IMR-90 (cell line): Measurements from ENCODE around the gene DRAP1. TPM values are rescaled to one million over a fixed set of nuclear protein-coding genes. Genes with fewer than 3 reads are reported as not detected.

Experiments
- ATAC-seq: fragments of 200-7000 bp; cut with Tn5 transposase; 2 replicates; pipeline ENCODE4 v1.9.1; 2020; ENCODE audit warnings: low read depth, mild to moderate bottlenecking, moderate library complexity
- BruUV-seq: library from RNA; stranded (reverse); fragments of 400-500 nt; replicated peaks from 2 replicates; lab custom pipeline; 2021; lab: Mats Ljungman, UMichigan
- CTCF ChIA-PET: fragments of 300-600 bp; formaldehyde crosslinking; extraction: SDS; loops from one replicate; lab custom pipeline; 2021; ENCODE audit warnings: antibody characterized with exemption; lab: Yijun Ruan, JAX
- POLR2A ChIA-PET: fragments of 300-600 bp; sonication (Branson Sonifier 250); formaldehyde crosslinking; loops from one replicate; lab custom pipeline; 2022; ENCODE audit warnings: antibody characterized with exemption; ENCODE audit not compliant: unreplicated experiment; lab: Charles Lee
- DNase-seq: peaks from one replicate; pipeline ENCODE4 v3.0.0; 2013
- H2AFZ ChIP-seq: replicated peaks from 2 replicates; pipeline ENCODE3; 2013; ENCODE audit warnings: low read length, mild to moderate bottlenecking; ENCODE audit not compliant: poor library complexity
- H2AK5ac ChIP-seq: 2 replicates; pipeline ENCODE4 v1.6.1; 2013; ENCODE audit warnings: low read depth, low read length, inconsistent platforms
- H2AK9ac ChIP-seq: replicated peaks from 2 replicates; pipeline ENCODE3; 2013; ENCODE audit warnings: mild to moderate bottlenecking, low read depth, low read length, moderate library complexity; ENCODE audit not compliant: poor library complexity
- H2BK120ac ChIP-seq: 2 replicates; pipeline ENCODE4 v1.6.1; 2013; ENCODE audit warnings: low read depth, low read length, inconsistent platforms
- H2BK15ac ChIP-seq: 3 replicates; pipeline ENCODE4 v1.6.1; 2013; ENCODE audit warnings: low read depth, low read length, inconsistent platforms
- H2BK20ac ChIP-seq: 2 replicates; pipeline ENCODE4 v1.6.1; 2013; ENCODE audit warnings: low read depth, mild to moderate bottlenecking, inconsistent platforms, low read length, moderate library complexity
- H2BK5ac ChIP-seq: 2 replicates; pipeline ENCODE4 v1.6.1; 2013; ENCODE audit warnings: mild to moderate bottlenecking, low read depth, low read length, inconsistent platforms; ENCODE audit not compliant: poor library complexity, severe bottlenecking
- H3K14ac ChIP-seq: replicated peaks from 2 replicates; pipeline ENCODE4 v1.6.1; 2013; ENCODE audit warnings: low read depth, low read length, inconsistent platforms
- H3K18ac ChIP-seq: 2 replicates; pipeline ENCODE4 v1.6.1; 2013; ENCODE audit warnings: low read depth, low read length, control low read depth
- H3K23ac ChIP-seq: 2 replicates; pipeline ENCODE4 v1.6.1; 2013; ENCODE audit warnings: low read depth, low read length, inconsistent platforms
- H3K27ac ChIP-seq: 2 replicates; pipeline ENCODE4 v1.5.1; 2013; ENCODE audit warnings: mild to moderate bottlenecking, control low read depth, low read length; ENCODE audit not compliant: insufficient read depth
- H3K27me3 ChIP-seq: 2 replicates; pipeline ENCODE4 v1.6.1; 2013; ENCODE audit warnings: low read length; ENCODE audit not compliant: control insufficient read depth, insufficient read depth
- H3K36me3 ChIP-seq: 2 replicates; pipeline ENCODE4 v1.6.1; 2013; ENCODE audit warnings: low read length, mixed read lengths; ENCODE audit not compliant: control insufficient read depth, insufficient read depth
- H3K4ac ChIP-seq: 2 replicates; pipeline ENCODE4 v1.6.1; 2013; ENCODE audit warnings: low read depth, low read length, inconsistent platforms
- H3K4me1 ChIP-seq: 2 replicates; pipeline ENCODE4 v1.6.1; 2013; ENCODE audit warnings: low read length, mixed read lengths; ENCODE audit not compliant: control insufficient read depth, insufficient read depth
- H3K4me2 ChIP-seq: 2 replicates; pipeline ENCODE4 v1.6.1; 2013; ENCODE audit warnings: low read depth, mild to moderate bottlenecking, control low read depth, low read length, moderate library complexity
- H3K4me3 ChIP-seq: 2 replicates; pipeline ENCODE4 v1.5.1; 2013; ENCODE audit warnings: low read depth, mild to moderate bottlenecking, control low read depth, low read length, moderate library complexity; ENCODE audit not compliant: insufficient read depth
- H3K56ac ChIP-seq: 2 replicates; pipeline ENCODE4 v1.6.1; 2013; ENCODE audit warnings: low read length, inconsistent platforms; ENCODE audit not compliant: insufficient read depth; ENCODE audit errors: extremely low read depth
- H3K79me1 ChIP-seq, 2 experiments: 2 replicates each; pipeline ENCODE4 v1.6.1; 2013; ENCODE audit warnings: low read length in 2 of 2, inconsistent platforms in 1 of 2, low read depth in 1 of 2
- H3K9ac ChIP-seq: 2 replicates; pipeline ENCODE4 v1.6.1; 2013; ENCODE audit warnings: low read depth, low read length, control low read depth
- H3K9me1 ChIP-seq: 2 replicates; pipeline ENCODE4 v1.6.1; 2013; ENCODE audit warnings: low read length, inconsistent platforms; ENCODE audit not compliant: insufficient read depth
- H3K9me3 ChIP-seq: 2 replicates; pipeline ENCODE4 v1.6.1; 2013; ENCODE audit warnings: low read length; ENCODE audit not compliant: control insufficient read depth, insufficient read depth
- H4K20me1 ChIP-seq: 2 replicates; pipeline ENCODE4 v1.6.1; 2013; ENCODE audit warnings: low read length, inconsistent platforms; ENCODE audit not compliant: insufficient read depth
- H4K5ac ChIP-seq: 2 replicates; pipeline ENCODE4 v1.6.1; 2013; ENCODE audit warnings: mild to moderate bottlenecking, low read depth, low read length, control low read depth
- H4K8ac ChIP-seq, 2 experiments: 2 replicates each; pipeline ENCODE4 v1.6.1; 2013; ENCODE audit warnings: low read depth in 2 of 2, low read length in 2 of 2, control low read depth in 1 of 2, inconsistent platforms in 1 of 2
- H4K91ac ChIP-seq: 2 replicates; pipeline ENCODE4 v1.6.1; 2013; ENCODE audit warnings: low read depth, low read length, inconsistent platforms; ENCODE audit not compliant: insufficient read depth
- CEBPB ChIP-seq: IDR thresholded peaks from 2 replicates; pipeline ENCODE4 v1.6.1; 2012; ENCODE audit warnings: low read depth, low read length, improper control_type of control experiment
- POLR2A ChIP-seq: IDR thresholded peaks from 2 replicates; pipeline ENCODE4 v1.6.1; 2012; ENCODE audit warnings: mild to moderate bottlenecking, low read depth, low read length
- RFX5 ChIP-seq: IDR thresholded peaks from 2 replicates; pipeline ENCODE4 v1.8.0; 2012; ENCODE audit warnings: low read depth, mild to moderate bottlenecking, low read length, moderate library complexity
- SMC3 ChIP-seq: fragments of 150-350 bp; IDR thresholded peaks from 2 replicates; pipeline ENCODE4 v1.6.1; 2016; ENCODE audit warnings: low read depth, mild to moderate bottlenecking, antibody characterized with exemption, low read length, moderate library complexity
- WGBS, 2 experiments: methylation state at CpG; one replicate each; pipeline versions ENCODE4 v1.1.5 to v1.1.7; 2013; ENCODE audit warnings: missing lambda C conversion rate in 2 of 2; ENCODE audit not compliant: insufficient read length in 1 of 2; ENCODE audit errors: extremely low coverage in 2 of 2; 5-methylcytosine and 5-hydroxymethylcytosine counted together
- dilution Hi-C: fragments of 300-500 bp; cut with HindIII; formaldehyde crosslinking; loops from one replicate; pipeline ENCODE4 v1.14.3; 2018; ENCODE audit warnings: low sequenced_read_pairs; ENCODE audit not compliant: unreplicated experiment
- in situ Hi-C: fragments of 300-500 bp; cut with MboI; formaldehyde crosslinking; loops from 3 replicates; pipeline ENCODE4 v1.14.3; 2019; ENCODE audit warnings: low sequenced_read_pairs, inconsistent platforms, mixed read lengths
- intact Hi-C: fragments of 100-400 bp; cut with micrococcal nuclease; formaldehyde crosslinking; loops from 2 replicates; pipeline ENCODE4 v1.10.0; 2022
- polyA plus RNA-seq, 3 experiments: library from polyadenylated mRNA; depleted of rRNA; stranded (reverse); fragments of >200 nt; gene quantifications; 2 replicates each; pipeline ENCODE4 v1.2.3, GENCODE V29; 2012; ENCODE audit warnings: low replicate concordance in 1 of 3
- total RNA-seq: library from RNA; depleted of rRNA; stranded (reverse); fragments of >200 nt; gene quantifications from 2 replicates; pipeline ENCODE4 v1.2.3, GENCODE V29; 2012

DRAP1 gene
- total and polyA plus RNA-seq, 2 of the 4 experiments (the other 2 are of a cell fraction) = 237 to 344 TPM

DNA sequence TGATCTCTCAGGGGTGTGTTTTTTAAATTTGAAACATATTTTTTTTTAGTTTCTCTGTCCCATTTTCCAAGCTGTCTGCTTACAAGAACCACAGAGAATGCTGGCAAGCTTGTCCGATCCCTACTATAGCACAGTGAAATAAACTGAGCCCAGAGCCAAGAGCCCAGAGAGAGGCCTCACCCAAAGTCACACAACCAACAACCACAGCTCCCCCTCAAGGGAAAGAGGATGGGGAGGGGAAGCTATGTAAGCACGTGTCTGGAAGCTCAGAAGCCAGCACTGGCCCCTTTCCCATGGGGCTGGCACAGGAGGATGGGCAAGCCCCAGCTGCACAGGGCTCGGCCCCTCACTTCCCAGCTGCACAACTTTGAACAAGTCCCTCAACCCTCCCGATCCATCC, 39.1 kb downstream of the DRAP1 start:
- Histone ChIP-seq H3K56ac (no peak overlapping the region), H4K8ac (no peak overlapping the region), H3K4me2 (no peak overlapping the region), H3K27me3 (no peaks in the 10 kb centered on the region), H3K27ac (no peak overlapping the region), H3K9me1 (peaks cover 5% of the 10 kb centered on the region; the same call in 1 of the 2 replicates), H3K9ac (no peak overlapping the region), H3K4ac (no peak overlapping the region), H4K20me1 (no peaks in the 10 kb centered on the region; the same call in 1 of the 2 replicates), H3K23ac (no peak overlapping the region), H3K14ac (no peak overlapping the region), H2BK15ac (no peak overlapping the region), H2AK9ac (no peak overlapping the region), H2BK20ac (no peak overlapping the region), H3K4me1 (peaks cover 8% of the 10 kb centered on the region), H3K36me3 (no peaks in the 10 kb centered on the region), H3K79me1 (peaks cover 4 to 22% of the 10 kb centered on the region in 2 experiments; a peak in 3 of 4 replicates), H2AFZ (no peak overlapping the region), H4K5ac (no peak overlapping the region), H3K4me3 (no peak overlapping the region), H3K18ac (no peak overlapping the region), H4K91ac (no peak overlapping the region), H3K9me3 (no peaks in the 10 kb centered on the region), H2BK120ac (no peak overlapping the region), H2AK5ac (no peak overlapping the region), H2BK5ac (no peak overlapping the region)
- TF ChIP-seq POLR2A = no peak
- TF ChIP-seq CEBPB = no peak
- no peak for TF ChIP-seq RFX5
- no peak for TF ChIP-seq SMC3
- ChIA-PET CTCF (no interaction called here), POLR2A (interaction anchor here (0.6 kb wide), 1 partner anchor 43 kb away, joined by 3 read pairs; no protein-coding TSS in a partner anchor)
- intact Hi-C loops = no loop called here
- no TSS peak for BruUV-seq
- dilution Hi-C loops = no loop called here
- DNase-seq (no peak), ATAC-seq (no peak)
- in situ Hi-C loops = no loop called here
- WGBS, 2 experiments = no CpG with 5 or more reads among the region's 4 CpGs
